Endodermal cell (in vitro differentiated cells): Measurements from ENCODE around the gene COMMD9. TPM values are rescaled to one million over a fixed set of nuclear protein-coding genes. Genes with fewer than 3 reads are reported as not detected.
A peak's percentile ranks its signal among the peaks of the same experiment; 100 is the strongest.
"Not testable (repeated sequence)": the region's sequence is repeated elsewhere in the genome, so short reads cannot be mapped to it uniquely, and the experiment has no call there.

ENCODE experiments used
- DNase-seq: peaks from one replicate; pipeline ENCODE4 v3.0.0-alpha.2; 2017
- H3K27ac ChIP-seq: 2 replicates; pipeline ENCODE4 v1.5.1; 2013; ENCODE audit warnings: mild to moderate bottlenecking, low read depth, low read length, moderate library complexity
- H3K27me3 ChIP-seq: 2 replicates; pipeline ENCODE4 v1.6.1; 2013; ENCODE audit warnings: mild to moderate bottlenecking, low read length, moderate library complexity; ENCODE audit not compliant: insufficient read depth, control insufficient read depth, poor library complexity, severe bottlenecking
- H3K36me3 ChIP-seq: 2 replicates; pipeline ENCODE4 v1.7.0; 2013; ENCODE audit warnings: mild to moderate bottlenecking, low read length, moderate library complexity; ENCODE audit not compliant: control insufficient read depth, insufficient read depth
- H3K4me1 ChIP-seq: one replicate; pipeline ENCODE4 v1.7.0; 2013; ENCODE audit warnings: low read length; ENCODE audit not compliant: control insufficient read depth, insufficient read depth
- H3K4me3 ChIP-seq: 2 replicates; pipeline ENCODE4 v1.5.1; 2013; ENCODE audit warnings: mild to moderate bottlenecking, low read length, moderate library complexity
- H3K9ac ChIP-seq: 2 replicates; pipeline ENCODE4 v1.6.1; 2013; ENCODE audit warnings: mild to moderate bottlenecking, low read length, moderate library complexity; ENCODE audit not compliant: poor library complexity, severe bottlenecking; ENCODE audit errors: extremely low read depth
- H3K9me3 ChIP-seq: 2 replicates; pipeline ENCODE4 v1.6.1; 2013; ENCODE audit warnings: mild to moderate bottlenecking, low read length, moderate library complexity; ENCODE audit not compliant: control insufficient read depth
- H3K27ac Mint-ChIP-seq: 2 replicates; pipeline ENCODE4 v1.8.0; 2020; ENCODE audit warnings: mixed read lengths
- H3K27me3 Mint-ChIP-seq: 2 replicates; pipeline ENCODE4 v1.8.0; 2021; ENCODE audit warnings: mild to moderate bottlenecking, mixed read lengths; ENCODE audit not compliant: insufficient read depth
- H3K36me3 Mint-ChIP-seq: 2 replicates; pipeline ENCODE4 v1.8.0; 2020; ENCODE audit warnings: low read depth, mixed read lengths
- H3K4me1 Mint-ChIP-seq: 2 replicates; pipeline ENCODE4 v1.8.0; 2020; ENCODE audit warnings: mixed read lengths
- H3K4me3 Mint-ChIP-seq: 2 replicates; pipeline ENCODE4 v1.8.0; 2020; ENCODE audit warnings: mild to moderate bottlenecking, moderate library complexity, mixed read lengths
- H3K9me3 Mint-ChIP-seq: 2 replicates; pipeline ENCODE4 v1.8.0; 2020; ENCODE audit warnings: mild to moderate bottlenecking, mixed read lengths
- CTCF ChIP-seq: fragments of 200-600 bp; sonication (generic); conservative IDR thresholded peaks from 2 replicates; pipeline ENCODE4 v1.5.0; 2021; ENCODE audit warnings: antibody characterized with exemption, mild to moderate bottlenecking
- WGBS, 2 experiments: methylation state at CpG; one replicate each; pipeline versions ENCODE4 v1.1.5 to v1.1.7; 2013; ENCODE audit warnings: missing lambda C conversion rate in 2 of 2, mixed read lengths in 1 of 2; ENCODE audit not compliant: insufficient coverage in 1 of 2, insufficient read length in 1 of 2; 5-methylcytosine and 5-hydroxymethylcytosine counted together
- total RNA-seq, 2 donors: library from RNA; stranded (reverse); fragmentation: NEBNext Ultra II Directional in 1 of 2; extraction: Animal tissue kit (Norgen Biotek cat#: 25700) in 1 of 2; gene quantifications; 2 replicates in 1 of 2; 3 replicates in 1 of 2; pipeline ENCODE4 v1.2.1, GENCODE V29; 2021

COMMD9 gene
- total RNA-seq, 2 donors from 2014 or later: 32.3 to 53.5 TPM

- Histone ChIP-seq H3K27me3 (no peaks in the 10 kb centered on the region), H3K9ac (no peak overlapping the region), H3K27ac (no peak overlapping the region), H3K4me1 (no peaks in the 10 kb centered on the region), H3K36me3 (no peaks in the 10 kb centered on the region), H3K4me3 (no peak overlapping the region), H3K9me3 (peaks cover 9% of the 10 kb centered on the region)
- no peak for TF ChIP-seq CTCF
- no peak overlapping the region for H3K27ac Mint-ChIP-seq
- H3K27me3 Mint-ChIP-seq: no peaks in the 10 kb centered on the region
- peaks cover 7% of the 10 kb centered on the region for H3K4me1 Mint-ChIP-seq
- no peak for DNase-seq
- no peaks in the 10 kb centered on the region for H3K36me3 Mint-ChIP-seq
- WGBS, 2 experiments: 84% methylated on average over 2 of the region's 2 CpGs; no CpG with 5 or more reads in 1 of the 2 experiments
- no peak overlapping the region for H3K4me3 Mint-ChIP-seq
- peaks cover 2% of the 10 kb centered on the region for H3K9me3 Mint-ChIP-seq
These were observed 41.2 kb upstream of the COMMD9 start for GRCh38 chr11:36330411-36330810.

GRCh38 chr11:36328966-36329673, 39.9 kb upstream of the COMMD9 start:
- Histone ChIP-seq H3K27me3 (no peaks in the 10 kb centered on the region), H3K27ac (no peak overlapping the region), H3K4me3 (no peak overlapping the region), H3K9ac (no peak overlapping the region), H3K9me3 (peaks cover 9% of the 10 kb centered on the region), H3K36me3 (no peaks in the 10 kb centered on the region), H3K4me1 (no peaks in the 10 kb centered on the region)
- H3K4me3 Mint-ChIP-seq: no peak overlapping the region
- no peak for DNase-seq
- WGBS, 2 experiments: 95 to 100% methylated on average over 1 to 2 of the region's 2 CpGs
- H3K9me3 Mint-ChIP-seq: peaks cover 2% of the 10 kb centered on the region
- no peak for TF ChIP-seq CTCF
- no peaks in the 10 kb centered on the region for H3K27me3 Mint-ChIP-seq
- no peaks in the 10 kb centered on the region for H3K36me3 Mint-ChIP-seq
- H3K4me1 Mint-ChIP-seq: peaks cover 7% of the 10 kb centered on the region
- H3K27ac Mint-ChIP-seq: no peak overlapping the region

DNA sequence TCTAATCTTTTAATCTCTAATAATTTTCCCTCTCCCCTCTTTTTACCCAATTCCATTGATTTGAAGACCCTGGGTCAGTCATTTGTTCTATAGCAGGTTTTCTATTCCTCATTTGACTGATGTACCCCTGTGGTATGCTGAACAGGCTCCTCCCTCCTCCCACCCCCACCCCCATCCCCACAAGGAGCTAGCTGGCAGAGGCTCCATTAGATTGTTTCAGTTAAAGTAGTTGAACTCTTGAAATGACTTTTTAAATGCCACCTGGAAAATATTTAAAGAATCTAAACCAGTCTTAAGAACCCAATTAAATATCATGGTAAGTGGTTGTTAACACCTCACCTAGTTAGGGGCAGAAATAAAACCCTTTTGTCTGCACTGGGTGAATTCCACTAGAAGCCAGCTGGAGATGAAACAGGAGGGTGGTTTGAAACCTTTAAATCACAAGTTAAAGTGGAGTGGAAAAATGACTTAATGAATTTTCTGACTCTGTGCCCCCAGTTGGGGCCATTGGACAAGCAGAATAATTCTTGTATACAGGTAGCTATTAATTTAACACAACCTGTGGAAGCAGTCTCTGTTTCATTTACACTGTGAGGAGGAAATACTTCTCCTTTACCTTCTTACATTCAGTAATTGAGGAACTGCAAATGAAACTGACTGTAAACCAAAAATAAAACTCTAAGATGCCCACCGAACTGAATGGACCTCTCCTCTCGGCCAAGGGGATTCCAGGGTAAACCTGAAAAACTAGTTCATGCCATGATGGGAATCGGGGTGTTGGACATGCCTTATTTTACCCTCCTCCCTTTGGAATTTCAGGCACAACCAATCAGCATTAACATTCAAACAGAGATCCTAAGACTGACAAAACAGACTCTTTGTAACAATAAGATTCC, 37.5 kb upstream of the COMMD9 start:
- Histone ChIP-seq H3K9ac (no peak overlapping the region), H3K9me3 (peaks cover 9% of the 10 kb centered on the region), H3K27me3 (no peaks in the 10 kb centered on the region), H3K27ac (no peak overlapping the region), H3K4me1 (no peaks in the 10 kb centered on the region), H3K4me3 (peak overlapping the region; percentile 56), H3K36me3 (no peaks in the 10 kb centered on the region)
- Mint-ChIP-seq H3K4me3 (no peak overlapping the region), H3K36me3 (no peaks in the 10 kb centered on the region), H3K27me3 (peaks cover 3% of the 10 kb centered on the region), H3K4me1 (peaks cover 8% of the 10 kb centered on the region), H3K27ac (no peak overlapping the region), H3K9me3 (peaks cover 2% of the 10 kb centered on the region)
- no peak for TF ChIP-seq CTCF
- WGBS, 2 experiments: 87 to 100% methylated on average over 2 to 3 of the region's 3 CpGs
- no peak for DNase-seq

DNA sequence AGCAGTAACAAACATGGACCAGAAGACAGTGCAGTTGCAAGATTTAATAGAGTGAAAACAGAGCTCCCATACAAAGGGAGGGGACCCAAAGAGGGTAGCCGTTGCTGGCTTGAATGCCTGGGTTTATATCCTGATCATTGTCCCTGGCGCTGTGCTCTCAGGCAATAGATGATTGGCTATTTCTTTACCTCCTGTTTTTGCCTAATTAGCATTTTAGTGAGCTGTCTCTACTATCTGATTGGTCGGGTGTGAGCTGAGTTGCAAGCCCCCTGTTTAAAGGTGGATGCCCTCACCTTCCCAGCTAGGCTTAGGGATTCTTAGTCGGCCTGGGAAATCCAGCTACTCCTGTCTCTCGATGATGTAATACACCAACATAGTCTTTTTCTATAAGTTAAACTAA, 36.2 kb upstream of the COMMD9 start:
- H3K9ac ChIP-seq, H3K27ac ChIP-seq, H3K9me3 Mint-ChIP-seq, DNase-seq, H3K36me3 Mint-ChIP-seq, H3K9me3 ChIP-seq, H3K27me3 Mint-ChIP-seq, H3K4me1 ChIP-seq, H3K27ac Mint-ChIP-seq, H3K4me3 ChIP-seq, H3K36me3 ChIP-seq, H3K4me3 Mint-ChIP-seq, H3K27me3 ChIP-seq: not testable (repeated sequence)
- H3K4me1 Mint-ChIP-seq: peaks cover 12% of the 10 kb centered on the region
- WGBS, 2 experiments: 92 to 93% methylated on average over 2 to 5 of the region's 5 CpGs

DNA sequence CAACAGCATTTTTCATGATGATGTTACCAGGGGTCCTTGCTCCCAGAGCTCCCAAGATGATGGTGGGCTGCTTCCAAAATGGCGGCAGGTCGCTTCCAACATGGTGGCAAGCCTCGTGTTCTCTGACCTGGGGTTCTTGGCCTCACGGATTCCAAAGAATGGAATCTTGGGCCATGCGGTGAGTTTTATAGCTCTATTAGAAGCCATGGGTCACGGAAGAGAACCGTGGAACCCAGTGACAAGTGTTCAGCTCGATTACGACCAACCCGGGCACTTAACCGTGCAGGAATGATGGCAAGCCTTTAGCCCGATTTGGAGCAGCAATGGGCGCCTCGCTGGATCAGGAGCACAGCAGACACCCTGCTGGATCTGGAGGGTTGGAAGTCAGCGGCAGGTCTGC, 35.7 kb upstream of the COMMD9 start:
- not testable (repeated sequence) for H3K36me3 Mint-ChIP-seq, H3K27me3 ChIP-seq, H3K9ac ChIP-seq, DNase-seq, H3K4me3 Mint-ChIP-seq, H3K4me1 ChIP-seq, H3K36me3 ChIP-seq, H3K27ac Mint-ChIP-seq, H3K27me3 Mint-ChIP-seq, H3K27ac ChIP-seq, H3K9me3 Mint-ChIP-seq, H3K4me3 ChIP-seq, H3K9me3 ChIP-seq
- H3K4me1 Mint-ChIP-seq: peaks cover 12% of the 10 kb centered on the region
- 95 to 98% methylated on average over 15 of the region's 15 CpGs for WGBS, 2 experiments
